IgD-negative memory B cell (primary cell): ENCODE results near the gene AATF. TPM values are rescaled to one million over a fixed set of nuclear protein-coding genes. Genes with fewer than 3 reads are reported as not detected.

Source experiments
- H3K27ac Mint-ChIP-seq, 3 donors: one replicate each; pipeline ENCODE4 v1.8.0; 2020 to 2022; ENCODE audit warnings: mild to moderate bottlenecking in 3 of 3, mixed read lengths in 3 of 3, moderate library complexity in 1 of 3
- H3K27me3 Mint-ChIP-seq: one replicate; pipeline ENCODE4 v1.8.0; 2021; ENCODE audit warnings: mixed read lengths
- H3K36me3 Mint-ChIP-seq: one replicate; pipeline ENCODE4 v1.8.0; 2020; ENCODE audit warnings: mild to moderate bottlenecking, mixed read lengths
- H3K4me1 Mint-ChIP-seq, 3 donors: one replicate each; pipeline ENCODE4 v1.8.0; 2020 to 2022; ENCODE audit warnings: mixed read lengths in 3 of 3, mild to moderate bottlenecking in 1 of 3
- H3K4me3 Mint-ChIP-seq, 4 donors: one replicate each; pipeline ENCODE4 v1.8.0; 2020 to 2022; ENCODE audit warnings: mild to moderate bottlenecking in 4 of 4, mixed read lengths in 4 of 4, moderate library complexity in 3 of 4
- H3K9me3 Mint-ChIP-seq, 3 donors: one replicate each; pipeline ENCODE4 v1.8.0; 2020 to 2021; ENCODE audit warnings: mixed read lengths in 3 of 3, mild to moderate bottlenecking in 1 of 3
- polyA plus RNA-seq: library from polyadenylated mRNA; unstranded; fragments of 300-500 nt; fragmentation: Illumina TruSeq; gene quantifications from one replicate; pipeline ENCODE4 v1.2.3, GENCODE V29; 2021

The AATF gene
- polyA plus RNA-seq, 1 donor from 2014 or later: 98.0 TPM

DNA sequence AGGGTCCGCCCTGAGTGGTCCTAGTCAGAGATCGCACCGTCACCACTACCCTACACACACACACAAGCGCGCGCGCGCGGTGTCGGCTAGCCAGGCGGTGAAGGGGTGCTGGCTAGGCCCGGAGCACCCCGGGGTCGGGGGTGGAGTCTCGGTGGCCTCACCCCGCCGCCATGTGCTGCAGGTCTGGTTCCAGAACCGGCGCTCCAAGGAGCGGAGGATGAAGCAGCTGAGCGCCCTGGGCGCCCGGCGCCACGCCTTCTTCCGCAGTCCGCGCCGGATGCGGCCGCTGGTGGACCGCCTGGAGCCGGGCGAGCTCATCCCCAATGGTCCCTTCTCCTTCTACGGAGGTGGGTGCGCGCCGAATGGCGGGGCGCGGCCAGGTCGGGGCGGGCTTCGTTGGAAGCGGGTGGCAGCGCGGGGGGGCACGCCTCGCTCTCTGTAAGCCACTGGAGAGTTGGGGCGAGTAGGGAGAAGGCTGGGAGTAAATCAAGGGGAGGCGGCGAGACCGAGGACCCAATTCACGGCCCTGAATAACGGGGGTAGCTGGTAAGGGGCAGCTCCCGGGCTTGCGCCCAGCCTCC is 6.6 kb upstream of the AATF start:
- H3K4me3 Mint-ChIP-seq: peak overlapping the region in 1 of 4 donors; percentile 96
- peak overlapping the region; percentile 83 to 93 (median 87) for H3K27ac Mint-ChIP-seq
- peaks cover 5 to 15% (median 11%) of the 10 kb centered on the region in 3 donors for H3K4me1 Mint-ChIP-seq
- peaks cover 1% of the 10 kb centered on the region for H3K36me3 Mint-ChIP-seq
- peaks cover 0 to 9% (median 3%) of the 10 kb centered on the region in 3 donors for H3K9me3 Mint-ChIP-seq
- H3K27me3 Mint-ChIP-seq: peaks cover 71% of the 10 kb centered on the region

- Mint-ChIP-seq H3K4me1 (peaks cover 8 to 15% (median 10%) of the 10 kb centered on the region in 3 donors), H3K27ac (no peak overlapping the region), H3K36me3 (peaks cover 1% of the 10 kb centered on the region), H3K27me3 (peaks cover 71% of the 10 kb centered on the region), H3K4me3 (no peak overlapping the region), H3K9me3 (peaks cover 0 to 8% (median 3%) of the 10 kb centered on the region in 3 donors)
Observed at GRCh38 chr17:36942631-36943125, 6.1 kb upstream of the AATF start.

- H3K4me1 Mint-ChIP-seq: peaks cover 9 to 13% (median 11%) of the 10 kb centered on the region in 3 donors
- H3K9me3 Mint-ChIP-seq: peaks cover 0 to 8% (median 3%) of the 10 kb centered on the region in 3 donors
- H3K4me3 Mint-ChIP-seq: peak overlapping the region in 1 of 4 donors; percentile 15
- peaks cover 65% of the 10 kb centered on the region for H3K27me3 Mint-ChIP-seq
- peak overlapping the region; percentile 4 to 96 (median 68) for H3K27ac Mint-ChIP-seq
- peaks cover 1% of the 10 kb centered on the region for H3K36me3 Mint-ChIP-seq
Observed at GRCh38 chr17:36943250-36944191, 5.2 kb upstream of the AATF start.

DNA sequence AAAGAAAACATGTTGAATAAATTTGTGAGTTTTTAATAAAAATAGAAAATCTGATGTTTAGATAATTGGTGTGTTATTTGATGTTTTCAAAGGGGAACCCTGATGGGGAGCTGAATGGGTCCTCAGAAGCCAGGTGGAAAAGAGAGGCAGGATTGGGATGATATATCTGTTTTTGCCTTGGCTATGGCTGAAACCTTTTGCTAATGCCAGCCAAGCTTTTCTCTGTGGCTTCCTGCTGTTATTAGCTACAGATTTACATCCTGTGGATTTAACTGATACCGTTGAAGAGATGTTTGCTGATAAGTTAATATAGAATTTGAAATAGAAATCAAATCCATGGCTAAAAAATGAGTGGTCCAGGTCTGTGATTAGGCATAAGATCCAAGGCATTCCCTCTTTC is 4.2 kb upstream of the AATF start:
- Mint-ChIP-seq H3K4me1 (peaks cover 7 to 17% (median 16%) of the 10 kb centered on the region in 3 donors), H3K36me3 (peaks cover 1% of the 10 kb centered on the region), H3K27ac (peak overlapping the region; percentile 62 to 79 (median 63)), H3K4me3 (peak overlapping the region in 1 of 4 donors; percentile 65), H3K9me3 (peaks cover 0 to 4% (median 3%) of the 10 kb centered on the region in 3 donors), H3K27me3 (peaks cover 58% of the 10 kb centered on the region)

DNA sequence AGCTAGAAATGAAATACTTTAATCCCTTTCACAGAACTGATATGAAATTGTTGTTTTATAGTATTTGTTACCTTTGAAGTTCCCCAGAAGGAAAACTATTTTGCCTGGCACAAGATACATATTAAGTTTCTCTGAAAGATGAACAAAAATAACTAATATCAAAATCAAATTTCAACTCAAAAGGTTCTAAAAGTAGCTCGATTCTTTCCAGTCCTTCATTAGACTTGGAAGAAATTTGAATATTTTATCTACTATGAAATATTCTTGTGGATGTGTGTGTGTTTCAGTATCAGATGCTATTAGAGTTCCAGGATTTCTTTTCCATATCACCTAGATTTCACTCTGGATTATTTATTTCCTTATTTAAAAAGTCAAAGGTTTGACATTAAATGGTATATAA is 3.6 kb upstream of the AATF start:
- peaks cover 10 to 22% (median 22%) of the 10 kb centered on the region in 3 donors for H3K4me1 Mint-ChIP-seq

DNA sequence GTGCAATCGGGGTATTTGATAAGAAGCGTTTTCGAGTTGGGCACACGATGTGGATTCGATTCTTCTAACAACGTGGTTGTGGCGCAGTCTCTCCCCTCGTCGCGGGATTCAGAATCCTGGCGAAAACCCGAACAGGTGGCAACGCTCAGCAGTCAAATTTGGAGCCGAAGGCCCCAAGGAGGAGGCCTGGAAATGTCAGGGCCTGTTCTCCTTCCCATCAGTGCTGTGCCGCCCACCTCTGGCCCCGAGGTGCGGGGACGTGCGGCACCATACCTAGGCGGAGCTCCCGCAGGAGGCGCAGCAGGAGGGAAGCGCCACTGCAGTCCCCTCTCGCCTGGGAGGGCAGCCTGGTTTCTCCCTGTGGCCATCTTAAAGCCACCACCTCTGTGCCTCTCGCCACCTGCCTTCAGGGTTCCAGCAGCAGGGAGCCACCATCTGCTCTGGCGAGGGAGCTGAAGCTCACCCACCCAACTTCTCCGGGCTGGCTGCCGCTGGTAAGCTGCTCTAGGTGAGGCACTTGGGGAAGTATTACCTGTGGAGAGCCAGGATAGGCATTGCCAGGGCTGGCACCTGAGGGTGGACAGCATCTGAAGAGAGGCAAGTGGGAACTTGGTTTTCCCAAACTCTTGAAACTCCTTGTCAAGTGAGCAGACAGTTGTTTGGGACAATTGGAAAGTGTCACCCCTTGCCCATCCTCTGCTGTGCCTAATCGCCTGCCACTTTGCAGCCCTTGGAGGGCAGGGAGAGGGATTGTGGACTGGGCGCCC is 2.6 kb upstream of the AATF start:
- Mint-ChIP-seq H3K27me3 (peaks cover 45% of the 10 kb centered on the region), H3K4me1 (peaks cover 10 to 30% (median 29%) of the 10 kb centered on the region in 3 donors), H3K27ac (peak overlapping the region; percentile 71 to 79 (median 75)), H3K9me3 (peaks cover 0 to 3% (median 3%) of the 10 kb centered on the region in 3 donors), H3K4me3 (peak overlapping the region in 1 of 4 donors; percentile 84), H3K36me3 (no peaks in the 10 kb centered on the region)

More for the DNA sequence above, 3.6 kb upstream of the AATF start:
- peak overlapping the region in 1 of 4 donors; percentile 65 for H3K4me3 Mint-ChIP-seq
- peaks cover 0 to 3% (median 3%) of the 10 kb centered on the region in 3 donors for H3K9me3 Mint-ChIP-seq
- peak overlapping the region in 2 of 3 donors; percentile 62 to 79 for H3K27ac Mint-ChIP-seq
- peaks cover 54% of the 10 kb centered on the region for H3K27me3 Mint-ChIP-seq
- H3K36me3 Mint-ChIP-seq: no peaks in the 10 kb centered on the region

DNA sequence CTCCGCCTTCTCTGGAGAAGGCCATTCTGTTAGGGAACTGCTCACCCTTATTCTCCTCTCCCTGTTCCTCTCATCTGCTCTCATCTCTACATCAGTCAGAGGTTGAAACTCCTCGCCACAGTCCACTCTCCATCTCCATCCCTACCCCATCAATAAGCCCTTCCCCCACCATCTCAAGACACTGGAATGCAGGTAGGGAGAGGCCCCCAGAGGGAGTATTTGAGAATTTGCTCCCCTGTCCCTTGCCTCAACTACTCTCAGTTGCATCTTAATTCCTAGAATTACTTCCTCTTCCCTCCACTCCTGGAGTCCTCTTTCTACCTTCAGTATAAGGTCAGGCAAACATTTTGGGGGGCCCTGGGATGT is 2.0 kb upstream of the AATF start:
- H3K4me1 Mint-ChIP-seq: peaks cover 10 to 30% (median 27%) of the 10 kb centered on the region in 3 donors
- H3K27me3 Mint-ChIP-seq: peaks cover 39% of the 10 kb centered on the region
- H3K27ac Mint-ChIP-seq: peak overlapping the region in 2 of 3 donors; percentile 75 to 79
- peak overlapping the region in 2 of 4 donors; percentile 24 to 84 for H3K4me3 Mint-ChIP-seq
- H3K36me3 Mint-ChIP-seq: no peaks in the 10 kb centered on the region
- H3K9me3 Mint-ChIP-seq: peaks cover 0 to 3% (median 3%) of the 10 kb centered on the region in 3 donors

- peak overlapping the region; percentile 79 to 96 (median 94) for H3K27ac Mint-ChIP-seq
- peaks cover 22 to 38% (median 36%) of the 10 kb centered on the region in 3 donors for H3K4me1 Mint-ChIP-seq
- peaks cover 0 to 3% (median 3%) of the 10 kb centered on the region in 3 donors for H3K9me3 Mint-ChIP-seq
- no peaks in the 10 kb centered on the region for H3K36me3 Mint-ChIP-seq
- H3K4me3 Mint-ChIP-seq: peak overlapping the region; percentile 84 to 100 (median 98)
- peaks cover 37% of the 10 kb centered on the region for H3K27me3 Mint-ChIP-seq
Observed at GRCh38 chr17:36947922-36948716, 635 bp upstream of the AATF start.

GRCh38 chr17:36949461-36949927 is 740 bp downstream of the AATF start:
- Mint-ChIP-seq H3K4me1 (peaks cover 25 to 39% (median 38%) of the 10 kb centered on the region in 3 donors), H3K4me3 (peak overlapping the region; percentile 84 to 100 (median 98)), H3K9me3 (no peaks in the 10 kb centered on the region)

GRCh38 chr17:36950027-36950426 is 1.3 kb downstream of the AATF start:
- Mint-ChIP-seq H3K27me3 (peaks cover 25% of the 10 kb centered on the region), H3K36me3 (peaks cover 5% of the 10 kb centered on the region), H3K27ac (peak overlapping the region in 2 of 3 donors; percentile 79 to 94), H3K4me3 (peak overlapping the region; percentile 84 to 100 (median 98)), H3K4me1 (peaks cover 27 to 40% (median 39%) of the 10 kb centered on the region in 3 donors), H3K9me3 (no peaks in the 10 kb centered on the region)

More at GRCh38 chr17:36949461-36949927, 740 bp downstream of the AATF start:
- Mint-ChIP-seq H3K36me3 (peaks cover 2% of the 10 kb centered on the region), H3K27me3 (peaks cover 30% of the 10 kb centered on the region), H3K27ac (peak overlapping the region; percentile 79 to 96 (median 94))

DNA sequence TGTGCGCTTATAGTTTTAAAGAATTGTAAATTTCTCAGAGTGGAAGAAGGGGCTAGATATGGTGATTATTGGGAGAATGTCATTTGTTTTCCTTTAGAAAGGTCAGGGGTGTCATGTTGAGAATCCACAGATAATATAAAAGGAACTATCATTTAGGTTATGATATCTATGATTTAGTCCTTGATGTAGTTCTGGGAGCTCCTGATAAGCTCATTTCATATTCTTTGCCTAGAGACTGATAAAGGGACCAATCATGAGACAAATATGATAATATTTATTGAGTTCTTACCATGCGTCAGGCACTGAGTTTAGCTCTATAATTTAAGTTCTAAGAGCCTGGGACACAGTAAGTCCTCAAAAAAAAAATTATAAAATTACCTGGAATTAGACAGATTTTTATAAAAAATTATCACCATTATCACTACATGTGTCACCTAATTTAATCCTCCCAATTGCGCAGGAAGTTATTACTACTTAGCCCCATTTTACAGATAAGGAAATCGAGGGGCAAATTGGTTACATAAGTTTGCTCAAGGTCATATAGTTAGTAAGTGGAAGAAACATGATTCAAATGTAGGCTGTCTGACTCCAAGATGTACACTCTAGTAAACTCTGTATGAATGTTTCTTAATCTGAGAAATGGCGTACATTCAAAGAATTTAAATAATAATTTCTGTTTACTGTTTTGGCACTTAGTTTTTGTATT is 2.5 kb downstream of the AATF start:
- Mint-ChIP-seq H3K36me3 (peaks cover 5% of the 10 kb centered on the region), H3K9me3 (no peaks in the 10 kb centered on the region), H3K4me1 (peaks cover 27 to 40% (median 39%) of the 10 kb centered on the region in 3 donors), H3K4me3 (peak overlapping the region in 3 of 4 donors; percentile 71 to 99 (median 78)), H3K27me3 (peaks cover 15% of the 10 kb centered on the region), H3K27ac (peak overlapping the region in 1 of 3 donors; percentile 18)

DNA sequence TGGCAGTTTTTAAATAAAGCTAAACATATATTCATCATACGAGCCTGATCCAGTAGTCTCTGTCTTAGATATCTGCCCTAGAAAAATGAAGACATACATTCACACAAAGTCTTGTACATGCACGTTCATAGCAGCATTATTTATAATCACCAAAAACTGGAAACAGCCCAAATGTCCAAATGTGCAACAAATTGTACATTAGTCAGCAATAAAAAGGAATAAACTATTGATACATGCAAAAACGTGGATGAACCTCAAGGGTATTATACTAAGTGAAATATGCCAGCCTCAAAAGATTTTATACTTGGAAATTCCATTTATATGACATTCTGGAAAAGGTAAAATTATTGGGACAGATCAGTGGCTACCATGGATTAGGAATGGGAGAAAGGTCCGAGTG is 22.8 kb downstream of the AATF start:
- Mint-ChIP-seq H3K9me3 (no peaks in the 10 kb centered on the region), H3K4me1 (peaks cover 16 to 35% (median 27%) of the 10 kb centered on the region in 3 donors), H3K27ac (no peak overlapping the region), H3K36me3 (peaks cover 9% of the 10 kb centered on the region), H3K4me3 (no peak overlapping the region), H3K27me3 (no peaks in the 10 kb centered on the region)

DNA sequence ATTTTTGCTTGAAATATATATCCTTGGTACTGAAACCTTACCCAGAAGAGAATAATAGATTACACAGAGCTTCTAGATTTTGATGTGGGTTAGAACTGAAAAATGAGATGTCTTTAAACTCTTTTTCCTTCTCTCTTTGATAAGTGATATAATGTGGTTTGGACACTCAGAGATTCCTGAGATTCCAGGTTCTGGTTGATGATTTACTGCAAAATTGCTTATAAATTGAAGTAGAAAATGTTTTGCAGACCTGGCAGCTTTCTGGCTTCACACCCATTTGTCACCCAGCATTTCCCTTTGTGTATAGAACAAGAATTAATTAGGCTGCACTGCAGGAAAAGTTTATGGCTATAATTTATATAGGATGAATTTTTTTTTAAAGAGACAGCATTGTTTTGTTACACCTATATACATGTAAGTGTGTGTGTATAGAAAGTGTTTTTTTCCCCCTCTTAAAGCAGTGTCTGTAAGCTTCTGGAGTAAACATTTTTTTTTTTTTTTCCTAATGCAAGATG is 23.5 kb downstream of the AATF start:
- Mint-ChIP-seq H3K9me3 (no peaks in the 10 kb centered on the region), H3K4me1 (peaks cover 13 to 32% (median 28%) of the 10 kb centered on the region in 3 donors), H3K27me3 (no peaks in the 10 kb centered on the region), H3K36me3 (peaks cover 9% of the 10 kb centered on the region), H3K27ac (no peak overlapping the region), H3K4me3 (no peak overlapping the region)
